HCT116 (cell line): ENCODE data around the gene IRAK4. TPM values are rescaled to one million over a fixed set of nuclear protein-coding genes. Genes with fewer than 3 reads are reported as not detected.

ENCODE experiments used
- ATAC-seq: fragments of 200-7000 bp; cut with Tn5 transposase; 2 replicates; pipeline ENCODE4 v1.9.1; 2020; ENCODE audit warnings: mild to moderate bottlenecking, moderate library complexity
- BruUV-seq: library from RNA; stranded (reverse); fragments of 400-500 nt; replicated peaks from 2 replicates; lab custom pipeline; 2021; lab: Mats Ljungman, UMichigan
- CTCF ChIA-PET: fragments of 300-600 bp; sonication (Branson Sonifier 250); formaldehyde crosslinking; loops from one replicate; lab custom pipeline; 2021; ENCODE audit warnings: antibody characterized with exemption; lab: Charles Lee
- POLR2A ChIA-PET: fragments of 300-600, 350-600 bp; sonication (Branson Sonifier 250); formaldehyde crosslinking; loops from one replicate; lab custom pipeline; 2021; ENCODE audit warnings: antibody characterized with exemption; lab: Charles Lee
- RAD21 ChIA-PET, 2 experiments: fragments of 300-600 bp; sonication (Branson Sonifier 250); formaldehyde crosslinking; loops; one replicate each; lab custom pipeline; 2023; ENCODE audit warnings: low total read pairs in 2 of 2; ENCODE audit not compliant: uncharacterized antibody in 2 of 2, unreplicated experiment in 2 of 2, low non-redundant PET in 1 of 2; lab: Charles Lee
- DNase-seq: peaks from one replicate; pipeline ENCODE4 v3.0.0-alpha.2; 2010; ENCODE audit warnings: low read depth, low spot score
- H2AFZ ChIP-seq: fragments of 200-600 bp; shearing (Covaris generic), sonication (generic); 2 replicates; pipeline ENCODE4 v1.6.1; 2017; ENCODE audit warnings: low read depth, mixed run types, mixed read lengths, antibody characterized with exemption, low read length; ENCODE audit not compliant: poor library complexity, severe bottlenecking
- H3K27ac ChIP-seq: 2 replicates; pipeline ENCODE4 v1.5.1; 2012; ENCODE audit warnings: low read depth, low read length
- H3K27me3 ChIP-seq: fragments of 200-600 bp; sonication (generic); 2 replicates; pipeline ENCODE4 v1.6.1; 2016; ENCODE audit warnings: mixed run types, low read length, mixed read lengths; ENCODE audit not compliant: insufficient read depth
- H3K36me3 ChIP-seq, 2 experiments: fragments of 200-500 bp in 1 of 2; fragments of 200-600 bp in 1 of 2; sonication (Bioruptor generic) in 1 of 2; sonication (generic) in 1 of 2; 2 replicates each; pipeline versions ENCODE4 v1.5.1 to v1.6.1; 2014 to 2016; ENCODE audit warnings: low read length in 2 of 2, inconsistent platforms in 1 of 2, mixed read lengths in 1 of 2, mixed run types in 1 of 2; ENCODE audit not compliant: insufficient read depth in 2 of 2, control insufficient read depth in 1 of 2
- H3K4me1 ChIP-seq, 2 experiments: fragments of 200-600 bp in 1 of 2; sonication (generic) in 1 of 2; 2 replicates each; pipeline versions ENCODE4 v1.5.1 to v1.6.1; 2012 to 2017; ENCODE audit warnings: low read length in 2 of 2, inconsistent platforms in 1 of 2, mild to moderate bottlenecking in 1 of 2, mixed read lengths in 1 of 2, mixed run types in 1 of 2, moderate library complexity in 1 of 2; ENCODE audit not compliant: insufficient read depth in 2 of 2, control insufficient read depth in 1 of 2
- H3K4me2 ChIP-seq: fragments of 200-600 bp; sonication (generic); 2 replicates; pipeline ENCODE4 v1.6.1; 2017; ENCODE audit warnings: mixed run types, low read length, mixed read lengths
- H3K4me3 ChIP-seq, 2 experiments: fragments of 200-600 bp in 1 of 2; sonication (generic) in 1 of 2; replicated peaks in 1 of 2; 2 replicates each; pipeline ENCODE4 v1.5.1; 2011 to 2016; ENCODE audit warnings: low read length in 2 of 2, control low read depth in 1 of 2, low read depth in 1 of 2, mild to moderate bottlenecking in 1 of 2, mixed read lengths in 1 of 2, mixed run types in 1 of 2
- H3K79me2 ChIP-seq: fragments of 200-600 bp; sonication (generic); 2 replicates; pipeline ENCODE4 v1.6.1; 2017; ENCODE audit warnings: mild to moderate bottlenecking, mixed run types, low read length, moderate library complexity, mixed read lengths; ENCODE audit not compliant: insufficient read depth
- H3K9ac ChIP-seq: fragments of 200-600 bp; sonication (generic); 2 replicates; pipeline ENCODE4 v1.6.1; 2016; ENCODE audit warnings: low read length, mixed read lengths
- H3K9me2 ChIP-seq: fragments of 200-600 bp; sonication (generic), shearing (Covaris generic); 2 replicates; pipeline ENCODE4 v1.6.1; 2017; ENCODE audit warnings: mixed run types, mild to moderate bottlenecking, moderate library complexity; ENCODE audit not compliant: insufficient read depth
- H3K9me3 ChIP-seq, 2 experiments: fragments of 200-500 bp in 1 of 2; fragments of 200-600 bp in 1 of 2; sonication (Bioruptor generic) in 1 of 2; sonication (generic) in 1 of 2; 2 replicates each; pipeline ENCODE4 v1.6.1; 2014 to 2017; ENCODE audit warnings: low read length in 2 of 2, mixed read lengths in 2 of 2, inconsistent platforms in 1 of 2, low read depth in 1 of 2, mild to moderate bottlenecking in 1 of 2, mixed run types in 1 of 2, moderate library complexity in 1 of 2; ENCODE audit not compliant: control insufficient read depth in 1 of 2, insufficient read depth in 1 of 2
- H4K20me1 ChIP-seq: fragments of 200-600 bp; sonication (generic), shearing (Covaris generic); 2 replicates; pipeline ENCODE4 v1.6.1; 2017; ENCODE audit warnings: mixed run types, mild to moderate bottlenecking, moderate library complexity; ENCODE audit not compliant: insufficient read depth
- ATF3 ChIP-seq: IDR thresholded peaks from 2 replicates; pipeline ENCODE4 v1.6.1; 2012
- CEBPB ChIP-seq: IDR thresholded peaks from 2 replicates; pipeline ENCODE4 v1.6.1; 2012; ENCODE audit warnings: low read depth
- CTCF ChIP-seq, 3 experiments: fragments of 200-600 bp in 1 of 3; sonication (generic) in 1 of 3; IDR thresholded peaks in 2 of 3; conservative IDR thresholded peaks in 1 of 3; 2 replicates each; pipeline ENCODE4 v1.5.1; 2012 to 2017; ENCODE audit warnings: low read depth in 2 of 3, low read length in 2 of 3, antibody characterized with exemption in 1 of 3, borderline replicate concordance in 1 of 3, control low read depth in 1 of 3, mild to moderate bottlenecking in 1 of 3, mixed read lengths in 1 of 3, mixed run types in 1 of 3, moderate library complexity in 1 of 3; ENCODE audit not compliant: insufficient read depth in 1 of 3
- EGR1 ChIP-seq: IDR thresholded peaks from 2 replicates; pipeline ENCODE4 v1.6.1; 2012; ENCODE audit warnings: low read depth
- JUND ChIP-seq: IDR thresholded peaks from 2 replicates; pipeline ENCODE4 v1.6.1; 2012
- MAX ChIP-seq: IDR thresholded peaks from 2 replicates; pipeline ENCODE4 v1.6.1; 2012
- RAD21 ChIP-seq: IDR thresholded peaks from 2 replicates; pipeline ENCODE4 v1.6.1; 2012; ENCODE audit warnings: low read depth, mild to moderate bottlenecking
- ZFX ChIP-seq: fragments of 450-650 bp; IDR thresholded peaks from 2 replicates; pipeline ENCODE4 v1.6.1; 2017
- intact Hi-C: fragments of 100-400 bp; cut with micrococcal nuclease; formaldehyde crosslinking; loops from 2 replicates; pipeline ENCODE4 v1.10.0; 2022
- total RNA-seq: library from RNA; stranded (reverse); gene quantifications from one replicate; pipeline ENCODE4 v1.2.1, GENCODE V29; 2021; ENCODE audit not compliant: unreplicated experiment

The IRAK4 gene
- total RNA-seq, 1 experiment from 2014 or later = 6.9 TPM

- peak; percentile 16; the same call in 1 of the 2 replicates for TF ChIP-seq MAX
- TF ChIP-seq ZFX = peak; percentile 91
- no peak for TF ChIP-seq ATF3
- TF ChIP-seq RAD21 = no peak
- TF ChIP-seq EGR1 = no peak
- no peak for TF ChIP-seq JUND
These were observed 47.3 kb downstream of the IRAK4 start, which contains the start of gene TWF1 (continued) for GRCh38 chr12:43805860-43806736.

- H3K79me2 ChIP-seq = peaks cover 43% of the 10 kb centered on the region
- H3K4me1 ChIP-seq = peaks cover 9 to 15% of the 10 kb centered on the region in 2 experiments
- no peaks in the 10 kb centered on the region for H3K27me3 ChIP-seq
- no peaks in the 10 kb centered on the region for H4K20me1 ChIP-seq
- peak overlapping the region; percentile 72 to 85 for H3K4me3 ChIP-seq
- H3K9ac ChIP-seq = peak overlapping the region; percentile 82
- H3K9me3 ChIP-seq = no peaks in the 10 kb centered on the region
- DNase-seq = no peak
- no peaks in the 10 kb centered on the region for H3K9me2 ChIP-seq
- H3K27ac ChIP-seq = peak overlapping the region; percentile 76
- TF ChIP-seq CTCF (IDR thresholded peaks at IDR 0.05 in 2 of 3, conservative IDR thresholded peaks at IDR 0.05 in 1 of 3; ENCODE audit: borderline replicate concordance in 1 of 3, insufficient read depth in 1 of 3, low read depth in 2 of 3, low read length in 2 of 3) (no peak), JUND (no peak), CEBPB (no peak), ATF3 (no peak), MAX (no peak)
- H2AFZ ChIP-seq = no peak overlapping the region
- TSS peak; percentile 85 for BruUV-seq
- POLR2A ChIA-PET = interaction anchor here (1.1 kb wide), 1 partner anchor 11 kb away, joined by 4 read pairs; no protein-coding TSS in a partner anchor
- RAD21 ChIA-PET = no interaction called here
- intact Hi-C loops = no loop called here
- peak overlapping the region; percentile 85 for H3K4me2 ChIP-seq
- CTCF ChIA-PET = interaction anchor here (1.0 to 2.0 kb wide), 2 partner anchors 10 to 76 kb away, joined by 4 to 6 read pairs; no protein-coding TSS in a partner anchor
- no peak for ATAC-seq
- peaks cover 15 to 18% of the 10 kb centered on the region in 2 experiments for H3K36me3 ChIP-seq
These were observed 48.0 kb downstream of the IRAK4 start for GRCh38 chr12:43806737-43807072.
